ENCODE results near the gene IL12B.
"Not testable (repeated sequence)": the region's sequence is repeated elsewhere in the genome, so short reads cannot be mapped to it uniquely, and the experiment has no call there.

IL12B gene

GRCh38 chr5:159301929-159302860 is 28.1 kb downstream of the IL12B start:
- not testable (repeated sequence) for H3K27ac Mint-ChIP-seq; ATAC-seq (replicated peaks)

DNA sequence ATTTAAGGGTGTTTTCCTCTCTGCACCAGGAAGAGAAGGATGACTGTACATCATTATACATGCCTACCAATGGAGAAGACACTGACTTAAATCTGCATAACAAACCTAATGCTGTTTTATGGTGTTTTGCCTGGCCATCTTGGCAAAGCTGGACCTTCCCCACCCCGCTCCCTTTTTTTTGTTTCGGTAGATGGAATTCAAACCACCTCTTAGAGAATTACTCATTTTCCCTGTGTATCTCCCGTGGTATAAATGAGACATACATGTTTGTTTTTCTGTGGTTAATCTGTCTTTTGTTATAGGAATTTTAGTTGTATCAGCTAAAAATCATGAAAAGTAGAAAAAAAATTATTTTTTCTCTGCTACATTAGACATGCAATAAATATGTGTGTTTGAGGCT is 28.8 kb downstream of the IL12B start:
- Mint-ChIP-seq H3K36me3 (ENCODE audit: insufficient read depth) (no peaks in the 10 kb centered on the region), H3K27ac (no peak overlapping the region), H3K4me3 (no peak overlapping the region), H3K9me3 (peaks cover 9 to 17% of the 10 kb centered on the region in 2 donors), H3K27me3 (peaks cover 35 to 37% of the 10 kb centered on the region in 2 donors), H3K4me1 (ENCODE audit: low read depth in 2 of 2) (no peaks in the 10 kb centered on the region)
- DNase-seq (no peak), ATAC-seq (replicated peaks) (no peak)

More at GRCh38 chr5:159301929-159302860, 28.1 kb downstream of the IL12B start:
- Mint-ChIP-seq H3K27me3 (peaks cover 35 to 37% of the 10 kb centered on the region in 2 donors), H3K9me3 (peaks cover 9 to 17% of the 10 kb centered on the region in 2 donors)
- H3K4me1 Mint-ChIP-seq (ENCODE audit: low read depth in 2 of 2); H3K36me3 Mint-ChIP-seq (ENCODE audit: insufficient read depth); H3K4me3 Mint-ChIP-seq; DNase-seq: not testable (repeated sequence)

DNA sequence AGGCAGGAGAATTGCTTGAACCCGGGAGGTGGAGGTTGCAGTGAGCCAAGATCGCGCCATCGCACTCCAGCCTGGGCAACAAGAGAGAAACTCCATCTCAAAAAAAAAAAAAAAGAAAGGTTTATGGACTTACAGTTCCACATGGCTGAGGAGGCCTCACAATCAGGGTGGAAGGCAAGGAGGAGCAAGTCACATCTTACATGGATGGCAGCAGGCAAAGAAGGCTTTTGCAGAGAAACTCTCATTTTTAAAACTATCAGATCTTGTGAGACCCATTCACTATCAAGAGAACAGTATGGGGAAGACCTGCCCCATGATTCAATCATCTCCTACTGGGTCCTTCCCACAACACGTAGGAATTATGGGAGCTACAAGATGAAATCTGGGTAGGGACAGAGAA is 33.0 kb downstream of the IL12B start:
- H3K36me3 Mint-ChIP-seq (ENCODE audit: insufficient read depth); ATAC-seq (replicated peaks); H3K9me3 Mint-ChIP-seq; H3K4me1 Mint-ChIP-seq (ENCODE audit: low read depth in 2 of 2); H3K4me3 Mint-ChIP-seq; DNase-seq; H3K27ac Mint-ChIP-seq: not testable (repeated sequence)
- peaks cover 14 to 21% of the 10 kb centered on the region in 2 donors for H3K27me3 Mint-ChIP-seq

DNA sequence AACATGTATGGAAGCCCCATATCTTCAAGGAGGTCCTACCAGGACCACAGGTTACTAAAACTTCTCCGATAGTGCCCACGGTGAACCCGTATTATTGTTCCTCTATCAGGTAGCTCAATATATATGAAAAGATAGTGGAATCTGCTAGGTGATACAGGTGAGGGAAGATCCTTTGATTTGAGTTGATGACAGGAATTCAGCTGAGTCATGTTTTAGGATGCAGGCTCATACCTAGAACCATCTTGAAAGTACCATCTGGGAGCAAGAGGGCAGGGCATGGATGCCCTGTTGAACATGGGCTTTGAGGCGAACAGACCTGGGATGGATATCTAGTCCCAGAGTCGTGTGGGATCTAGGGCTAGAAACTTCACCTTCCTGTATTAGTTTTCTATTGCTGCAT is 35.4 kb downstream of the IL12B start:
- Mint-ChIP-seq H3K36me3 (ENCODE audit: insufficient read depth) (no peaks in the 10 kb centered on the region), H3K27me3 (peaks cover 6 to 8% of the 10 kb centered on the region in 2 donors), H3K9me3 (peaks cover 0 to 2% of the 10 kb centered on the region in 2 donors), H3K27ac (no peak overlapping the region), H3K4me1 (ENCODE audit: low read depth in 2 of 2) (no peaks in the 10 kb centered on the region), H3K4me3 (no peak overlapping the region)
- no peak for DNase-seq
- no peak for ATAC-seq (replicated peaks)

- ATAC-seq (replicated peaks) (no peak), DNase-seq (no peak)
- no peaks in the 10 kb centered on the region for H3K9me3 Mint-ChIP-seq
- H3K36me3 Mint-ChIP-seq (ENCODE audit: insufficient read depth), result no peaks in the 10 kb centered on the region
- peak overlapping the region in 1 of 2 donors; percentile 44 for H3K27ac Mint-ChIP-seq
- H3K4me1 Mint-ChIP-seq (ENCODE audit: low read depth in 2 of 2), result no peaks in the 10 kb centered on the region
- H3K27me3 Mint-ChIP-seq, result no peaks in the 10 kb centered on the region
- no peak overlapping the region for H3K4me3 Mint-ChIP-seq
These were observed 39.5 kb downstream of the IL12B start for GRCh38 chr5:159290741-159291140.

DNA sequence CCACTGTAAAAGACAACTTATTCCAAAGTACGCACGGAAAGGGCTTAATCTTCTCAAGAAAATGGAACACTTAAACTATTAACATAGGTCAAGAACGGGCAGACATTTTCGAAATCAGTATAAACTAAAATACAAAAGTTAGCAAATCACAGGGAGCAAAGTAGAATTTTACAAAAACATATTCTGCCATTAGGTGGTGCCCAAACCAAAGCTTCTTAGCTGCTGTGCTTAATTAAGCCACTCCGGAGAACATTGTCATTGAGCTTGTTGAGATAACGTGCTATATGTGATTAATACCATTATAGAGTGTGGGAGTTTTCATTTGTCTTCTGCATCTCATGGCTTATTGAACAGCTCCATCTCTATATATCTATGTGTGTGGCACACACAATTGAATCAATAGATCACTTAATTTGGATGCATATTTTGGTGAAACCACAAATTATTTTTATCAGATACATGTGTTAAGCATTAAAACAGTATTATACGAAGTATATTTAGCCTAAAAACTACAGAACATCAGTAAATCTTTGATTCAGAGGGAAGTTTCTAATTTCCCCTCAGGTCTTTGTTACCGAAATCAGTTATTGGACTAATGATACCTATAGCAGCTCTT is 43.8 kb downstream of the IL12B start:
- no peaks in the 10 kb centered on the region for H3K9me3 Mint-ChIP-seq
- H3K4me1 Mint-ChIP-seq (ENCODE audit: low read depth in 2 of 2), result no peaks in the 10 kb centered on the region
- DNase-seq (peak in 1 of 3 experiments; percentile 9), ATAC-seq (replicated peaks) (peak; percentile 41)
- H3K4me3 Mint-ChIP-seq, result no peak overlapping the region
- H3K27ac Mint-ChIP-seq, result no peak overlapping the region
- H3K27me3 Mint-ChIP-seq, result no peaks in the 10 kb centered on the region
- peaks cover 13% of the 10 kb centered on the region for H3K36me3 Mint-ChIP-seq (ENCODE audit: insufficient read depth)

DNA sequence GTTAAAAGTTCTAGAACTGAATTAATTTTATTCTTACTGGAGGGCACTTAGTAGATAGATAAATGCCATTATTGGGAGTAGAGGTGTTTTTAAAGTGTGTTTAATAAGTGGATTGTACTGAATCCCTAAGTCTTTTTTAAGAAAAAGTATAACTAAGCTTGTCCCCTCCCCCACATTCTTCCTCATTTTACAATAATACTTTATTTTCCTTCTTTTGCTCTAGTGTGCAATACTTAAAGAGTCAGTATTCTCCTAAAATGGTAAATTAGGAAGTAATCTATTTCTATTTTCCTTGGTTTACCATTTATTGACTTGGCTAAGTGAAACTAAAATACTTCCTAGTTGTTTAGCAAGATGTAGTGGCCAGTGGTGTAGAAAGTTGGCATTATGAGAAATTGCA is 55.6 kb downstream of the IL12B start:
- Mint-ChIP-seq H3K4me1 (ENCODE audit: low read depth in 2 of 2) (peaks cover 1 to 18% of the 10 kb centered on the region in 2 donors), H3K27me3 (no peaks in the 10 kb centered on the region), H3K27ac (no peak overlapping the region), H3K9me3 (no peaks in the 10 kb centered on the region), H3K36me3 (ENCODE audit: insufficient read depth) (peaks cover 63% of the 10 kb centered on the region), H3K4me3 (no peak overlapping the region)
- DNase-seq (no peak), ATAC-seq (replicated peaks) (no peak)

DNA sequence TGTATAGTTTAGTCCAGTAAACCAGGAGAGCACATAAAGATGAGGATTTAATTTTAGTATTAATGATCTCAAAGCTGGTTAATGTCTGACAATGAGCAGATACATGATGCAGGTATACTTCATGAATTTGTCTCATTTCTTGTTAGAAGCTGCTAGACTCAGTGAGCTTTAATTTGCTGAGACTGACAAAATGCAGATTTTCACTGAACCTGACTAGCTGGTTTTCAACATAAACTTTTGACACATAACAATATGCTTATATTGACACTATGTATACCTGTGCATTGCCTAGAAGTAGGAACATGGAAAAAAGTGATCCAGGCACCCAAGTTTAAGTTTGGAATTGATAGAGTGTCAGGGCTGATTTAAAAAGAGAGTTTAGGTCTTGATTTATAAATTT is 56.4 kb downstream of the IL12B start:
- H3K4me1 Mint-ChIP-seq (ENCODE audit: low read depth in 2 of 2), result peaks cover 1 to 18% of the 10 kb centered on the region in 2 donors

DNA sequence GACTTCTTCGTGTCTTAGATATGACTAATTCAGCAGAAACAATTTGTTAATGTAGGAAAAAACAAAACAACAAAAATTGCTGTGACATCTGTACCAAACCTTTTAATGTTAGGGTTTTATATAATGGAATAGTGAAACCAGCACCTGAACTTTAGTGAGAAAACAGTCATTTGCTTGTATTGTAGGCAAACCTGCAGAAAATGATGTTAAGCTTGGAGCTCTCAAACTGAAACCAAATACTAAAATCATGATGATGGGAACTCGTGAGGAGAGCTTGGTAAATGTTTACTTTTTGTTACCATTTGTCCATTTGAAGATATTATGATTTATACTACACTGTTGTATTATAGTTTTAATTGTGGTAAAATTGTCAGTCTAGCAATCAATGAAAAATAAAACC is 60.6 kb downstream of the IL12B start:
- H3K36me3 Mint-ChIP-seq (ENCODE audit: insufficient read depth), result peaks cover 47% of the 10 kb centered on the region
- no peak for ATAC-seq (replicated peaks)
- H3K4me1 Mint-ChIP-seq (ENCODE audit: low read depth in 2 of 2), result peaks cover 13 to 29% of the 10 kb centered on the region in 2 donors
- H3K4me3 Mint-ChIP-seq, result no peak overlapping the region
- no peak overlapping the region for H3K27ac Mint-ChIP-seq
- no peaks in the 10 kb centered on the region for H3K27me3 Mint-ChIP-seq
- DNase-seq, result no peak
- H3K9me3 Mint-ChIP-seq, result no peaks in the 10 kb centered on the region

More for the DNA sequence above, 56.4 kb downstream of the IL12B start:
- Mint-ChIP-seq H3K4me3 (no peak overlapping the region), H3K27ac (no peak overlapping the region), H3K36me3 (ENCODE audit: insufficient read depth) (peaks cover 69% of the 10 kb centered on the region), H3K27me3 (no peaks in the 10 kb centered on the region), H3K9me3 (no peaks in the 10 kb centered on the region)
- ATAC-seq (replicated peaks) (no peak), DNase-seq (no peak)

DNA sequence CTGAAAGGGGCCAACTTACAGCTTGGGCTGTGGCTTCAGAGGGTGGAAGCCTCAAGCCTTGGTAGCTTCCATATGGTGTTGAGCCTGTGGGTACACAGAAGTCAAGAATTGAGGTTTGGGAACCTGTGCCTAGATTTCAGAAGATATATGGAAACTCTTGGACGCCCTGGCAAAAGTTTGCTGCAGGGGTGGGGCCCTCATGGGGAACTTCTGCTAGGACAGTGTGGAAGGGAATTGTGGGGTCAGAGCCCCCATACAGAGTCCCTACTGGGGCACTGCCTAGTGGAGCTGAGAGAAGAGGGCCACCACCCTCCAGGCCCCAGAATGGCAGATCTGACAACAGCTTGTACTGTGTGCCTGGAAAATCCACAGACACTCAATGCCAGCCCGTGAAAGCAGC is 63.5 kb downstream of the IL12B start:
- not testable (repeated sequence) for H3K9me3 Mint-ChIP-seq; DNase-seq; H3K27ac Mint-ChIP-seq; ATAC-seq (replicated peaks); H3K4me3 Mint-ChIP-seq; H3K27me3 Mint-ChIP-seq
- peaks cover 46% of the 10 kb centered on the region for H3K36me3 Mint-ChIP-seq (ENCODE audit: insufficient read depth)
- peaks cover 33 to 48% of the 10 kb centered on the region in 2 donors for H3K4me1 Mint-ChIP-seq (ENCODE audit: low read depth in 2 of 2)

All from effector memory CD8-positive, alpha-beta T cell (primary cell).